ENCODE results near the gene USP3. TPM values are rescaled to one million over a fixed set of nuclear protein-coding genes. Genes with fewer than 3 reads are reported as not detected.
A peak's percentile ranks its signal among the peaks of the same experiment; 100 is the strongest.

USP3 gene
- total and polyA plus RNA-seq, 11 donors = 7.1 to 30.8 (median 18.4) TPM

GRCh38 chr15:63481105-63481810, 23.1 kb upstream of the USP3 start:
- intact Hi-C loops (cut with DNase I) = loop anchor here in 1 of 10 donors (10.0 kb wide), 1 partner anchor 584 kb away; no protein-coding TSS in a partner anchor
- ATAC-seq (no peak), DNase-seq (no peak)
- H3K9me3 ChIP-seq = no peaks in the 10 kb centered on the region
- no peak overlapping the region for H3K27ac ChIP-seq
- H3K4me1 ChIP-seq = peaks cover 0 to 46% (median 0%) of the 10 kb centered on the region in 12 donors
- no peak for TF ChIP-seq CTCF (IDR thresholded peaks at IDR 0.05)
- WGBS, 4 donors = 78 to 98% (median 92%) methylated on average over 3 of the region's 3 CpGs
- no peaks in the 10 kb centered on the region for H3K36me3 ChIP-seq
- no peaks in the 10 kb centered on the region for H3K27me3 ChIP-seq
- H3K4me3 ChIP-seq = no peak overlapping the region

GRCh38 chr15:63482874-63483323, 21.5 kb upstream of the USP3 start:
- H3K27me3 ChIP-seq = no peaks in the 10 kb centered on the region
- DNase-seq (no peak), ATAC-seq (no peak)
- no peaks in the 10 kb centered on the region for H3K9me3 ChIP-seq
- H3K36me3 ChIP-seq = no peaks in the 10 kb centered on the region
- peaks cover 0 to 62% (median 0%) of the 10 kb centered on the region in 12 donors for H3K4me1 ChIP-seq
- H3K4me3 ChIP-seq = no peak overlapping the region
- no peak overlapping the region for H3K27ac ChIP-seq
- TF ChIP-seq CTCF (IDR thresholded peaks at IDR 0.05) (no peak), POLR2A (IDR thresholded peaks at IDR 0.05) (no peak)
- WGBS, 4 donors = 82 to 92% (median 86%) methylated on average over 5 to 7 of the region's 7 CpGs
- intact Hi-C loops (cut with DNase I) = loop anchor here in 1 of 10 donors (10.0 kb wide), 1 partner anchor 582 kb away; no protein-coding TSS in a partner anchor

GRCh38 chr15:63483521-63484371, 20.6 kb upstream of the USP3 start:
- H3K27me3 ChIP-seq = no peaks in the 10 kb centered on the region
- no peak overlapping the region for H3K4me3 ChIP-seq
- no peaks in the 10 kb centered on the region for H3K9me3 ChIP-seq
- intact Hi-C loops (cut with DNase I) = loop anchor here in 1 of 10 donors (10.0 kb wide), 1 partner anchor 581 kb away; no protein-coding TSS in a partner anchor
- peak overlapping the region in 1 of 12 donors; percentile 65 for H3K27ac ChIP-seq
- no peak for DNase-seq
- WGBS, 4 donors = 72 to 81% (median 80%) methylated on average over 6 of the region's 6 CpGs
- no peak for TF ChIP-seq CTCF (IDR thresholded peaks at IDR 0.05)
- no peak for TF ChIP-seq POLR2A (IDR thresholded peaks at IDR 0.05)
- H3K36me3 ChIP-seq = no peaks in the 10 kb centered on the region
- peaks cover 0 to 69% (median 0%) of the 10 kb centered on the region in 12 donors for H3K4me1 ChIP-seq
- no peak for ATAC-seq

All from heart left ventricle (tissue), 16 donors.